DND-41 (cell line): ENCODE data around the gene CALCOCO1.

Experiments
- CTCF ChIP-seq: IDR thresholded peaks from 2 replicates; pipeline ENCODE4 v1.5.1; 2012; ENCODE audit warnings: borderline replicate concordance, low read length, moderate library complexity, mild to moderate bottlenecking; ENCODE audit not compliant: poor library complexity, severe bottlenecking; ENCODE audit errors: extremely low read depth
- EZH2 ChIP-seq: IDR thresholded peaks from 3 replicates; pipeline ENCODE4 v1.6.1; 2012; ENCODE audit warnings: borderline replicate concordance, low read depth, mild to moderate bottlenecking, moderate library complexity, low read length, inconsistent platforms; ENCODE audit not compliant: severe bottlenecking

DNA sequence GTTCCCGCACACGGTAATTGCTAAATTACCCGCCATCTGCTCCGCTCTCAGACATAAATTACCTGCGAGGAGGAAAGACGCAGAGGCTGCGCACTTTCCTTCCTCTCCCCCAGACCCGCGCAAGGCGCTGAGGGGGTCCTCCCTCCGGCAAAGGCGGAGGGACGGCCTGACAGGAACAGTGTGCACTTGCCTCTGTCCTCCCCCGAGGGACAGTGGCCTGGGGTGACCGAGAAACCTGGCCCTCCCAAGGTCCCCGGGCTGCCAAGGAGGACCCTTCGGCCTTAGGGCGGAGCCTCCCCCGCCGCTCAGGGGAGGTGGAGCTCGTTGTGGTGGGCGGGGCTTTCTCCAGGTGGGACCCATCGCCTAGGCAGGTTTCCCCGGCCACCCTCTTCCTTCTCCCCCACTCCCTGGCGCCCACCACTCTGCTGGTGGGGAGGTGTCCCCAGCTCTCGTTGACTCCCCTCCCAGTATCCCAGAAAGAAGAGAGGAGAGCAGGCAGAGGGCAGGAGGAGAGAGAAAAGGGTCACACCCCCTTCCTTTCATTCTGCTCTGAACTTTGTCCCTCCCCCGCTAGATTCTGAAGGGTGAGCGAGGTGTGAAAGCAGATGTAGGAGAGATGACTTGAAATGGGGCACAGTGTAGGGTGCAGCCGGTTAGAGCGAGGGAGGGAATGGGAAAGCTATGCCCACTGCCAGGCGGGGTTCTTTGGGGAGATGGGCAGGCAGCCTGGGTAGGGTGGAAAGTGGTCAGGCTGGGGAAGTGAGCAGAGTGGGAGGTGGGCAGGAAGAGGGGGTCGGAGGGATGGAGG lies 11.4 kb upstream of the CALCOCO1 start:
- TF ChIP-seq CTCF: no peak
- no peak for TF ChIP-seq EZH2
